ENCODE data around the gene CNTN2.

CNTN2 gene

GRCh38 chr1:205060746-205061145 is 17.7 kb downstream of the CNTN2 start:
- no peak overlapping the region for H2AFZ ChIP-seq (ENCODE audit: low read depth, low read length)
- H2BK5ac ChIP-seq (ENCODE audit: low read depth, low read length, poor library complexity, severe bottlenecking): no peak overlapping the region
- H3K4ac ChIP-seq (ENCODE audit: low read depth in 1 of 2, low read length in 2 of 2): no peak overlapping the region
- no peak overlapping the region for H3K9ac ChIP-seq (ENCODE audit: low read length)
- H2AK5ac ChIP-seq (ENCODE audit: low read length, severe bottlenecking): no peak overlapping the region
- H3K4me2 ChIP-seq (ENCODE audit: low read length, poor library complexity, severe bottlenecking): no peak overlapping the region
- peaks cover 22 to 54% of the 10 kb centered on the region in 2 experiments for H3K27me3 ChIP-seq (ENCODE audit: control insufficient read depth in 1 of 2, insufficient read depth in 1 of 2, low read length in 2 of 2)
- H2BK12ac ChIP-seq (ENCODE audit: low read length in 2 of 2): no peak overlapping the region
- H3K4me3 ChIP-seq (ENCODE audit: insufficient read depth in 1 of 2, low read depth in 1 of 2, low read length in 2 of 2): peak overlapping the region in 1 of 2 experiments; percentile 4
- no peaks in the 10 kb centered on the region for H3K79me1 ChIP-seq (replicated peaks; ENCODE audit: low read length, poor library complexity, severe bottlenecking)
- H3K14ac ChIP-seq (ENCODE audit: low read length in 2 of 2): no peak overlapping the region
- no peak overlapping the region for H2BK15ac ChIP-seq (ENCODE audit: low read depth, poor library complexity, severe bottlenecking)
- no peak overlapping the region for H2BK120ac ChIP-seq (ENCODE audit: low read depth, low read length)
- H3K36me3 ChIP-seq (ENCODE audit: control insufficient read depth in 1 of 2, insufficient read depth in 2 of 2, low read depth in 1 of 2, low read length in 2 of 2): no peaks in the 10 kb centered on the region
- no peaks in the 10 kb centered on the region for H3K9me3 ChIP-seq (ENCODE audit: control insufficient read depth, low read length)
- no peak for DNase-seq
- H3K27ac ChIP-seq (ENCODE audit: low read length, poor library complexity, severe bottlenecking): no peak overlapping the region
- no peak overlapping the region for H3K18ac ChIP-seq (ENCODE audit: low read depth in 1 of 2, low read length in 2 of 2)
- H3K23ac ChIP-seq (ENCODE audit: low read length in 2 of 2): no peak overlapping the region
- H4K91ac ChIP-seq (ENCODE audit: low read length): no peak overlapping the region
- peaks cover 6% of the 10 kb centered on the region for H3K4me1 ChIP-seq (ENCODE audit: control insufficient read depth, insufficient read depth, low read depth, low read length)
- WGBS: 86% methylated on average over 10 of the region's 10 CpGs
- H4K8ac ChIP-seq (ENCODE audit: low read length): no peak overlapping the region

GRCh38 chr1:205061227-205061626 is 18.2 kb downstream of the CNTN2 start:
- Histone ChIP-seq H2BK120ac (ENCODE audit: low read depth, low read length) (no peak overlapping the region), H3K4me2 (ENCODE audit: low read length, poor library complexity, severe bottlenecking) (no peak overlapping the region), H2AK5ac (ENCODE audit: low read length, severe bottlenecking) (no peak overlapping the region), H3K9ac (ENCODE audit: low read length) (no peak overlapping the region), H3K14ac (ENCODE audit: low read length in 2 of 2) (no peak overlapping the region), H3K27ac (ENCODE audit: low read length, poor library complexity, severe bottlenecking) (no peak overlapping the region), H2BK5ac (ENCODE audit: low read depth, low read length, poor library complexity, severe bottlenecking) (no peak overlapping the region), H3K4me3 (ENCODE audit: insufficient read depth in 1 of 2, low read depth in 1 of 2, low read length in 2 of 2) (no peak overlapping the region), H3K9me3 (ENCODE audit: control insufficient read depth, low read length) (no peaks in the 10 kb centered on the region), H3K4me1 (ENCODE audit: control insufficient read depth, insufficient read depth, low read depth, low read length) (peaks cover 6% of the 10 kb centered on the region), H3K27me3 (ENCODE audit: control insufficient read depth in 1 of 2, insufficient read depth in 1 of 2, low read length in 2 of 2) (peaks cover 20 to 51% of the 10 kb centered on the region in 2 experiments), H4K91ac (ENCODE audit: low read length) (no peak overlapping the region), H3K4ac (ENCODE audit: low read depth in 1 of 2, low read length in 2 of 2) (no peak overlapping the region), H4K8ac (ENCODE audit: low read length) (peak overlapping the region; percentile 73), H3K36me3 (ENCODE audit: control insufficient read depth in 1 of 2, insufficient read depth in 2 of 2, low read depth in 1 of 2, low read length in 2 of 2) (no peaks in the 10 kb centered on the region), H3K18ac (ENCODE audit: low read depth in 1 of 2, low read length in 2 of 2) (no peak overlapping the region), H3K23ac (ENCODE audit: low read length in 2 of 2) (no peak overlapping the region), H3K79me1 (replicated peaks; ENCODE audit: low read length, poor library complexity, severe bottlenecking) (no peaks in the 10 kb centered on the region), H2BK12ac (ENCODE audit: low read length in 2 of 2) (no peak overlapping the region), H2AFZ (ENCODE audit: low read depth, low read length) (no peak overlapping the region), H2BK15ac (ENCODE audit: low read depth, poor library complexity, severe bottlenecking) (no peak overlapping the region)
- 67% methylated on average over 14 of the region's 14 CpGs for WGBS
- no peak for DNase-seq

DNA sequence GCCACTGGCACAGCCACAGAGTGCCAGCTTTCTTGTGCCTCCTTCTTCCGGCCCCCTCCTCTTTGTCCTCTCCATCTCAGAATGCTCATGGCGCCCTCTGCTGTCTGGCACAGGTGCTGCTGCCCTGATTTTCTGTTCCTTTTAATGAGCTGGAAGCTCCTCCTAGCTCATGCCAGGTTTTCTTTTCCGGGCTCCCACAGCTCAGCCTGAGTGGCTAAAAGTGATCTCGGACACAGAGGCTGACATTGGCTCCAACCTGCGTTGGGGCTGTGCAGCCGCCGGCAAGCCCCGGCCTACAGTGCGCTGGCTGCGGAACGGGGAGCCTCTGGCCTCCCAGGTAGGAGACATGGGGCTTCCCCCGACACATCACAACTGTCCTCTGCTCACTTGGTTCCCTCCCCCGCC is 18.7 kb downstream of the CNTN2 start:
- Histone ChIP-seq H3K27me3 (ENCODE audit: control insufficient read depth in 1 of 2, insufficient read depth in 1 of 2, low read length in 2 of 2) (peaks cover 20 to 47% of the 10 kb centered on the region in 2 experiments), H4K8ac (ENCODE audit: low read length) (peak overlapping the region; percentile 73), H3K27ac (ENCODE audit: low read length, poor library complexity, severe bottlenecking) (no peak overlapping the region), H3K23ac (ENCODE audit: low read length in 2 of 2) (no peak overlapping the region), H3K4me2 (ENCODE audit: low read length, poor library complexity, severe bottlenecking) (peak overlapping the region; percentile 12), H2BK5ac (ENCODE audit: low read depth, low read length, poor library complexity, severe bottlenecking) (no peak overlapping the region), H3K36me3 (ENCODE audit: control insufficient read depth in 1 of 2, insufficient read depth in 2 of 2, low read depth in 1 of 2, low read length in 2 of 2) (no peaks in the 10 kb centered on the region), H3K9me3 (ENCODE audit: control insufficient read depth, low read length) (no peaks in the 10 kb centered on the region), H4K91ac (ENCODE audit: low read length) (no peak overlapping the region), H3K4ac (ENCODE audit: low read depth in 1 of 2, low read length in 2 of 2) (no peak overlapping the region), H2AFZ (ENCODE audit: low read depth, low read length) (no peak overlapping the region), H3K4me1 (ENCODE audit: control insufficient read depth, insufficient read depth, low read depth, low read length) (peaks cover 6% of the 10 kb centered on the region), H2BK120ac (ENCODE audit: low read depth, low read length) (no peak overlapping the region), H2AK5ac (ENCODE audit: low read length, severe bottlenecking) (no peak overlapping the region), H2BK12ac (ENCODE audit: low read length in 2 of 2) (no peak overlapping the region), H2BK15ac (ENCODE audit: low read depth, poor library complexity, severe bottlenecking) (peak overlapping the region; percentile 33), H3K9ac (ENCODE audit: low read length) (peak overlapping the region; percentile 29), H3K14ac (ENCODE audit: low read length in 2 of 2) (no peak overlapping the region), H3K18ac (ENCODE audit: low read depth in 1 of 2, low read length in 2 of 2) (no peak overlapping the region), H3K4me3 (ENCODE audit: insufficient read depth in 1 of 2, low read depth in 1 of 2, low read length in 2 of 2) (no peak overlapping the region), H3K79me1 (replicated peaks; ENCODE audit: low read length, poor library complexity, severe bottlenecking) (no peaks in the 10 kb centered on the region)
- peak; percentile 58 for DNase-seq
- 21% methylated on average over 8 of the region's 13 CpGs for WGBS

DNA sequence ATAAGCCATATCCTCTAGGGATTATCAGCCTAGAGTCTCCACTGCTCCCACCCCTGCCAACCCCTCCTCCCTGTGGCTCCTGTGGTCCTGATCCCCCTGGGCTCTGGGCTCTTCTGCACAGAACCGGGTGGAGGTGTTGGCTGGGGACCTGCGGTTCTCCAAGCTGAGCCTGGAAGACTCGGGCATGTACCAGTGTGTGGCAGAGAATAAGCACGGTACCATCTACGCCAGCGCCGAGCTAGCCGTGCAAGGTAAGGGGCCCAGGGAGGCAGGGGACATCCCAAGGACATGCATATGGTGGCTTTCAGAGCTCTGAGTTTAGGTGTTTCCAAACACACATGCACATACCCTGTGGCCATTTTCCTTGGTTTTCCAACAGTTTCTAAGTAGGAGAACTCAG is 19.3 kb downstream of the CNTN2 start:
- no peak overlapping the region for H3K27ac ChIP-seq (ENCODE audit: low read length, poor library complexity, severe bottlenecking)
- H3K4me3 ChIP-seq (ENCODE audit: insufficient read depth in 1 of 2, low read depth in 1 of 2, low read length in 2 of 2): no peak overlapping the region
- no peaks in the 10 kb centered on the region for H3K36me3 ChIP-seq (ENCODE audit: control insufficient read depth in 1 of 2, insufficient read depth in 2 of 2, low read depth in 1 of 2, low read length in 2 of 2)
- H3K4ac ChIP-seq (ENCODE audit: low read depth in 1 of 2, low read length in 2 of 2): no peak overlapping the region
- no peak overlapping the region for H3K14ac ChIP-seq (ENCODE audit: low read length in 2 of 2)
- no peaks in the 10 kb centered on the region for H3K79me1 ChIP-seq (replicated peaks; ENCODE audit: low read length, poor library complexity, severe bottlenecking)
- no peak overlapping the region for H2BK15ac ChIP-seq (ENCODE audit: low read depth, poor library complexity, severe bottlenecking)
- peaks cover 15 to 47% of the 10 kb centered on the region in 2 experiments for H3K27me3 ChIP-seq (ENCODE audit: control insufficient read depth in 1 of 2, insufficient read depth in 1 of 2, low read length in 2 of 2)
- H3K4me2 ChIP-seq (ENCODE audit: low read length, poor library complexity, severe bottlenecking): no peak overlapping the region
- no peak overlapping the region for H4K91ac ChIP-seq (ENCODE audit: low read length)
- H3K9me3 ChIP-seq (ENCODE audit: control insufficient read depth, low read length): no peaks in the 10 kb centered on the region
- 95% methylated on average over 7 of the region's 8 CpGs for WGBS
- H2AK5ac ChIP-seq (ENCODE audit: low read length, severe bottlenecking): no peak overlapping the region
- H3K9ac ChIP-seq (ENCODE audit: low read length): peak overlapping the region; percentile 29
- no peak overlapping the region for H2AFZ ChIP-seq (ENCODE audit: low read depth, low read length)
- H3K4me1 ChIP-seq (ENCODE audit: control insufficient read depth, insufficient read depth, low read depth, low read length): peaks cover 6% of the 10 kb centered on the region
- H3K18ac ChIP-seq (ENCODE audit: low read depth in 1 of 2, low read length in 2 of 2): no peak overlapping the region
- no peak for DNase-seq
- no peak overlapping the region for H3K23ac ChIP-seq (ENCODE audit: low read length in 2 of 2)
- no peak overlapping the region for H2BK12ac ChIP-seq (ENCODE audit: low read length in 2 of 2)
- no peak overlapping the region for H4K8ac ChIP-seq (ENCODE audit: low read length)
- H2BK120ac ChIP-seq (ENCODE audit: low read depth, low read length): no peak overlapping the region
- H2BK5ac ChIP-seq (ENCODE audit: low read depth, low read length, poor library complexity, severe bottlenecking): no peak overlapping the region
